Tibial nerve (tissue), 4 donors: ENCODE measurements around the gene TARDBP. TPM values are rescaled to one million over a fixed set of nuclear protein-coding genes. Genes with fewer than 3 reads are reported as not detected.

ENCODE experiments used
- DNase-seq, 2 donors: peaks; one replicate each; pipeline ENCODE4 v3.0.0-alpha.2; 2019; ENCODE audit warnings: low spot score in 2 of 2
- H3K27ac ChIP-seq, 4 donors: fragments of 200-600 bp; sonication (generic) in 3 of 4; one replicate each; pipeline ENCODE4 v1.5.1; 2017 to 2019; ENCODE audit warnings: mild to moderate bottlenecking in 1 of 4
- H3K27me3 ChIP-seq, 2 donors: fragments of 200-600 bp; sonication (generic) in 1 of 2; one replicate each; pipeline versions ENCODE4 v1.5.1 to v1.6.0; 2017 to 2019
- H3K36me3 ChIP-seq, 3 donors: fragments of 200-600 bp; sonication (generic); one replicate each; pipeline ENCODE4 v1.5.1; 2018 to 2019
- H3K4me1 ChIP-seq, 4 donors: fragments of 200-600 bp; sonication (generic) in 3 of 4; one replicate each; pipeline ENCODE4 v1.5.1; 2017 to 2019
- H3K4me3 ChIP-seq, 4 donors: fragments of 200-600 bp; sonication (generic) in 3 of 4; one replicate each; pipeline ENCODE4 v1.5.1; 2017 to 2019; ENCODE audit warnings: mild to moderate bottlenecking in 1 of 4, moderate library complexity in 1 of 4
- H3K9me3 ChIP-seq, 4 donors: fragments of 200-600 bp; sonication (generic) in 3 of 4; one replicate each; pipeline ENCODE4 v1.5.1; 2017 to 2019
- CTCF ChIP-seq, 5 experiments: fragments of 200-600 bp in 3 of 5; fragments of 450-650 bp in 2 of 5; sonication (generic) in 3 of 5; IDR thresholded peaks; one replicate each; pipeline ENCODE4 v1.5.1; 2016 to 2019; ENCODE audit warnings: antibody characterized with exemption in 5 of 5, mild to moderate bottlenecking in 3 of 5, moderate library complexity in 2 of 5
- EP300 ChIP-seq, 2 donors: sonication (generic); formaldehyde crosslinking; IDR thresholded peaks; one replicate each; pipeline ENCODE4 v1.6.1; 2017; ENCODE audit warnings: antibody characterized with exemption in 2 of 2, mild to moderate bottlenecking in 1 of 2
- POLR2A ChIP-seq, 2 donors: fragments of 450-650 bp; IDR thresholded peaks; one replicate each; pipeline ENCODE4 v1.6.1; 2017; ENCODE audit warnings: antibody characterized with exemption in 2 of 2, mild to moderate bottlenecking in 2 of 2, moderate library complexity in 2 of 2
- WGBS, 2 donors: methylation state at CpG; one replicate each; pipeline ENCODE4 v1.1.5; 2018; 5-methylcytosine and 5-hydroxymethylcytosine counted together
- total RNA-seq, 4 donors: library from RNA; depleted of rRNA; stranded (reverse); fragments of >200 nt; gene quantifications; one replicate each; pipeline ENCODE4 v1.1.0, GENCODE V29; 2016

Gene TARDBP
- total RNA-seq, 4 donors from 2014 or later = 165 to 237 (median 171) TPM

DNA sequence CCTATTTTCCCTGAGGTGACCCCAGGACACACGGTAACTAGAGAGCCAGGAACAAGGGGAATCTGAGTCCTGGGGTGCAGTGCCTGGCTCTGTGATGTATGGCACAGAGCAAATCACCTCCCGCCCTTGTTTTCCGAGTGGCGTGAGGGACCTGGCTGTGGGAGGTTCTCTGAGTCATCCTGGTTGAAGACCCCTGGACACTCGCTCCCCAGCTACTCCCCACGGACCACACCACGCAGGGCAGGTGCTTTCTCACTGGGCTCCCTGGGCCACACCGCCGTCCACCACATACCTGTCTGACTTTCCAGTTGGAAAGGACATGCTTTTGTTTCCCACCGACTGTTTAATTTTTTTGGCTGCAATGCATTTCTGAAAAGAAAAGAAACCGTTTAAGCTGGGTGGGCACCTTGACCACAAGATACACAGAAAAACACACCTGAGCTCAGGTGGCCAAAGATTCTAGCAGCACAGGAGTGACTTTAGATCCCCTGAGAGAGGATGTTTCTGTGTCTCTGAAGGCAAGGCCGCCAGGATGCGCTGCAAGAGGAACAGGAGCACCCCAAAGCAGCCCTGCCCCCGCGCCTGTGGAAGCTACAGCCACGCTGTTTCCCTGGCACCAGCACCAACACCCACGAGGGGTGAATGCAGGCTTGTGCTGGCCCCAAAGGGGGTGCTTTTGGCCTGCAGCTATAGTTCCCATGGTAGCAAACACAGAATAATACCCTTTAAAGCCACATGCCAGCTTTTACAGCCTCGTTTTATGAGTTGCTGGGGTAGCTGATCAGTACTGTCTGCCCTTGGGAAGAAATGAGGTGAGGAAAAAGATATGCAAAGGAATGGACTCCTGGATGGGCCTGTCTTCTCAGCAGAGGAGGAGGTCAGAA, 55.5 kb downstream of the TARDBP start:
- 73 to 82% methylated on average over 18 of the region's 18 CpGs for WGBS, 2 donors
- Histone ChIP-seq H3K9me3 (no peaks in the 10 kb centered on the region), H3K4me1 (peaks cover 0 to 31% (median 6%) of the 10 kb centered on the region in 4 donors), H3K4me3 (no peak overlapping the region), H3K27me3 (no peaks in the 10 kb centered on the region), H3K27ac (peak overlapping the region in 3 of 4 donors; percentile 60 to 77 (median 70)), H3K36me3 (peaks cover 0 to 96% (median 14%) of the 10 kb centered on the region in 3 donors)
- TF ChIP-seq CTCF (IDR thresholded peaks at IDR 0.05) = no peak
- no peak for TF ChIP-seq POLR2A (IDR thresholded peaks at IDR 0.05)
- TF ChIP-seq EP300 (IDR thresholded peaks at IDR 0.05) = no peak
- no peak for DNase-seq

- Histone ChIP-seq H3K4me1 (peaks cover 0 to 24% (median 5%) of the 10 kb centered on the region in 4 donors), H3K36me3 (peaks cover 0 to 100% (median 18%) of the 10 kb centered on the region in 3 donors), H3K9me3 (no peaks in the 10 kb centered on the region), H3K4me3 (no peak overlapping the region), H3K27me3 (no peaks in the 10 kb centered on the region), H3K27ac (peak overlapping the region in 3 of 4 donors; percentile 60 to 77 (median 70))
- 71 to 73% methylated on average over 16 to 17 of the region's 17 CpGs for WGBS, 2 donors
- TF ChIP-seq CTCF (IDR thresholded peaks at IDR 0.05) = no peak
- no peak for TF ChIP-seq POLR2A (IDR thresholded peaks at IDR 0.05)
- no peak for TF ChIP-seq EP300 (IDR thresholded peaks at IDR 0.05)
- no peak for DNase-seq
Measured at GRCh38 chr1:11068600-11069473, 56.4 kb downstream of the TARDBP start.

- DNase-seq = no peak
- H3K9me3 ChIP-seq = no peaks in the 10 kb centered on the region
- no peaks in the 10 kb centered on the region for H3K27me3 ChIP-seq
- TF ChIP-seq EP300 (IDR thresholded peaks at IDR 0.05) (no peak), CTCF (IDR thresholded peaks at IDR 0.05) (no peak), POLR2A (IDR thresholded peaks at IDR 0.05) (no peak)
- WGBS, 2 donors = 79 to 92% methylated on average over 11 of the region's 11 CpGs
- no peak overlapping the region for H3K4me3 ChIP-seq
- peaks cover 0 to 19% (median 5%) of the 10 kb centered on the region in 4 donors for H3K4me1 ChIP-seq
- H3K27ac ChIP-seq = no peak overlapping the region
- peaks cover 3 to 100% (median 35%) of the 10 kb centered on the region in 3 donors for H3K36me3 ChIP-seq
Measured at GRCh38 chr1:11070876-11071275, 58.4 kb downstream of the TARDBP start.

DNA sequence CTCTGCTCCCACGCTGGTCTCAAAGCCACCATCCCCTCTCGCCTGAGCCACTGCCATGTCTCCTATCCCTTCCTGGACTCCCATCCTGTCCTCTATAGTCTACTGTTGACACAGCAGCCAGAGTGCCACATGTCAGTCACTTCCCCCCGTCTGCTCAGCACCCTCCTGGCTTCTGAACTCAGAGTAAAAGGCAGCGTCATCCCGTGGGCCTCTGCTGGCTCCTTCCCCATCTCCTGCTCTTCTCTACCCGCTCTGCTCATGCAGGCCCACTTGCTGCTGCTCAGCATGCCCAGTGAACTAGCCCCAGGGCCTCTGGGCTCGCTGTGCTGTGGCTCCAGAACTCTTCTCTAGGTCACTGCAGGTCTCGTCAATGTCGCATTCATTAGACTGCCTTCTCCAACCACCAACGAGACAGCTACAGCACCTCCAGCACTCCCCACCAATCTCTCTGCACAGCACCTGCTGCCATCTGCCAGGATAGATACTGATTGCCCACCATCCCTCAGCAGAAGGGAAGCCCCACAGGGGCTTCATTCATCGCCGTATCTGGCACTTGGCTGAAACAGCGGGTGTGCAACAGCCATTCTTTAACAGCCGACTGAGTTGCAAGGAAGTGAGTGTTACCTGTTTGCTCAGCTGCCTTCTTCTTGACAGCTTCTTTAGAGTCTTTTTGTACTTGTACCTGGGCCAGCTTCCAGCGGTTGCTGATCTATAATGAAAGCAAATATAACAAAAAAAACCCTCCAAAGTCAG, 59.2 kb downstream of the TARDBP start:
- peaks cover 3 to 100% (median 35%) of the 10 kb centered on the region in 3 donors for H3K36me3 ChIP-seq
- peak overlapping the region in 1 of 4 donors; percentile 23 for H3K27ac ChIP-seq
- H3K4me3 ChIP-seq = no peak overlapping the region
- H3K9me3 ChIP-seq = no peaks in the 10 kb centered on the region
- H3K4me1 ChIP-seq = peaks cover 0 to 19% (median 5%) of the 10 kb centered on the region in 4 donors
- DNase-seq = no peak
- no peak for TF ChIP-seq CTCF (IDR thresholded peaks at IDR 0.05)
- TF ChIP-seq EP300 (IDR thresholded peaks at IDR 0.05) = no peak
- TF ChIP-seq POLR2A (IDR thresholded peaks at IDR 0.05) = no peak
- WGBS, 2 donors = 75 to 80% methylated on average over 15 of the region's 15 CpGs
- no peaks in the 10 kb centered on the region for H3K27me3 ChIP-seq
